22Rv1 (cell line): ENCODE data around the gene DYNC2H1.

ENCODE experiments used
- ZFX ChIP-seq: fragments of 450-650 bp; IDR thresholded peaks from 2 replicates; pipeline ENCODE4 v1.6.1; 2017; ENCODE audit warnings: antibody characterized with exemption, borderline replicate concordance
- TF ChIP-seq, protein P1 (sequence below): fragments of 450-650 bp; IDR thresholded peaks from 2 replicates; pipeline ENCODE4 v1.5.1; 2017; ENCODE audit warnings: mild to moderate bottlenecking

DNA sequence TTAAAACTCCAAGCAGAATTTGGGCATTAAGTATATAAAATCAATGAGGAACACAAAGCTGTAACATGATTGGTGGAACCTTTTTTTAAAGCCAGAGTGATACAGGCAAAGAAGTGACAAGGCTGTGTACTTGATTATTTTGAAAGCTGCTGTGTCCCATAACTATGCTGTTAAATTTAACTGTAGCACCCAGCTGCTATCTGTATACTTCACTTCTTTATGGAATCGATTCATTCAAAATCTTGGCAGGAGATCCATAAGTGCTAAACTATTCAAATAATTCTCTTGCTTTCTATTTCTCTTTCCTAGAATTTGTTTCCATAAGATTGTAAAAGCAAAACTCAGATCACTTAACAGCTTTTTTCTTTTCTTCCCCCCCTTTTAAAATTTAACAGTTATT lies 231.7 kb downstream of the DYNC2H1 start:
- TF ChIP-seq, protein P1, sequence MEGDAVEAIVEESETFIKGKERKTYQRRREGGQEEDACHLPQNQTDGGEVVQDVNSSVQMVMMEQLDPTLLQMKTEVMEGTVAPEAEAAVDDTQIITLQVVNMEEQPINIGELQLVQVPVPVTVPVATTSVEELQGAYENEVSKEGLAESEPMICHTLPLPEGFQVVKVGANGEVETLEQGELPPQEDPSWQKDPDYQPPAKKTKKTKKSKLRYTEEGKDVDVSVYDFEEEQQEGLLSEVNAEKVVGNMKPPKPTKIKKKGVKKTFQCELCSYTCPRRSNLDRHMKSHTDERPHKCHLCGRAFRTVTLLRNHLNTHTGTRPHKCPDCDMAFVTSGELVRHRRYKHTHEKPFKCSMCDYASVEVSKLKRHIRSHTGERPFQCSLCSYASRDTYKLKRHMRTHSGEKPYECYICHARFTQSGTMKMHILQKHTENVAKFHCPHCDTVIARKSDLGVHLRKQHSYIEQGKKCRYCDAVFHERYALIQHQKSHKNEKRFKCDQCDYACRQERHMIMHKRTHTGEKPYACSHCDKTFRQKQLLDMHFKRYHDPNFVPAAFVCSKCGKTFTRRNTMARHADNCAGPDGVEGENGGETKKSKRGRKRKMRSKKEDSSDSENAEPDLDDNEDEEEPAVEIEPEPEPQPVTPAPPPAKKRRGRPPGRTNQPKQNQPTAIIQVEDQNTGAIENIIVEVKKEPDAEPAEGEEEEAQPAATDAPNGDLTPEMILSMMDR = no peak
- TF ChIP-seq ZFX = no peak
